ENCODE data around the gene CALML3. TPM values are rescaled to one million over a fixed set of nuclear protein-coding genes. Genes with fewer than 3 reads are reported as not detected.

CALML3 gene
- polyA plus RNA-seq, 1 donor from 2014 or later: not detected

GRCh38 chr10:5566614-5567013, 41.9 kb downstream of the CALML3 start:
- Histone ChIP-seq H3K9me2 (ENCODE audit: insufficient read depth, low read length) (no peaks in the 10 kb centered on the region), H3K36me3 (ENCODE audit: insufficient read depth, low read length) (no peaks in the 10 kb centered on the region), H3F3A (ENCODE audit: insufficient read depth, low read length, poor library complexity, severe bottlenecking) (no peaks in the 10 kb centered on the region), H4K20me1 (ENCODE audit: insufficient read depth) (no peaks in the 10 kb centered on the region), H3K27me3 (ENCODE audit: insufficient read depth, low read depth, low read length) (no peaks in the 10 kb centered on the region), H3K9me3 (ENCODE audit: low read length) (no peaks in the 10 kb centered on the region), H3K4me3 (ENCODE audit: low read length) (no peak overlapping the region), H3K9ac (ENCODE audit: low read length) (no peak overlapping the region), H3K27ac (ENCODE audit: low read length) (no peak overlapping the region), H2AFZ (ENCODE audit: low read depth, low read length) (no peak overlapping the region), H3K4me2 (ENCODE audit: low read length) (no peak overlapping the region), H3K79me2 (replicated peaks; ENCODE audit: insufficient read depth, low read length) (no peaks in the 10 kb centered on the region)
- TF ChIP-seq EP300 (conservative IDR thresholded peaks at IDR 0.05; ENCODE audit: poor library complexity, severe bottlenecking) (no peak), MXI1 (conservative IDR thresholded peaks at IDR 0.05; ENCODE audit: poor library complexity, severe bottlenecking) (no peak), REST (IDR thresholded peaks at IDR 0.05; ENCODE audit: borderline replicate concordance) (no peak), CTCF (IDR thresholded peaks at IDR 0.05; ENCODE audit: poor library complexity, severe bottlenecking) (no peak), POLR2AphosphoS5 (IDR thresholded peaks at IDR 0.05) (no peak), SMC3 (conservative IDR thresholded peaks at IDR 0.05; ENCODE audit: poor library complexity) (no peak), TAF1 (IDR thresholded peaks at IDR 0.05; ENCODE audit: low read depth) (no peak), RAD21 (conservative IDR thresholded peaks at IDR 0.05) (no peak), EZH2 (IDR thresholded peaks at IDR 0.05; ENCODE audit: borderline replicate concordance, insufficient read depth, low read length, poor library complexity, severe bottlenecking) (no peak)

- H4K20me1 ChIP-seq (ENCODE audit: insufficient read depth): no peaks in the 10 kb centered on the region
- no peaks in the 10 kb centered on the region for H3K79me2 ChIP-seq (replicated peaks; ENCODE audit: insufficient read depth, low read length)
- no peak overlapping the region for H2AFZ ChIP-seq (ENCODE audit: low read depth, low read length)
- H3K36me3 ChIP-seq (ENCODE audit: insufficient read depth, low read length): no peaks in the 10 kb centered on the region
- TF ChIP-seq EP300 (conservative IDR thresholded peaks at IDR 0.05; ENCODE audit: poor library complexity, severe bottlenecking) (no peak), MXI1 (conservative IDR thresholded peaks at IDR 0.05; ENCODE audit: poor library complexity, severe bottlenecking) (no peak), REST (IDR thresholded peaks at IDR 0.05; ENCODE audit: borderline replicate concordance) (no peak), SMC3 (conservative IDR thresholded peaks at IDR 0.05; ENCODE audit: poor library complexity) (no peak), EZH2 (IDR thresholded peaks at IDR 0.05; ENCODE audit: borderline replicate concordance, insufficient read depth, low read length, poor library complexity, severe bottlenecking) (no peak), TAF1 (IDR thresholded peaks at IDR 0.05; ENCODE audit: low read depth) (no peak)
- no peak overlapping the region for H3K27ac ChIP-seq (ENCODE audit: low read length)
- H3K9me3 ChIP-seq (ENCODE audit: low read length): no peaks in the 10 kb centered on the region
- H3K9ac ChIP-seq (ENCODE audit: low read length): no peak overlapping the region
- no peak overlapping the region for H3K4me2 ChIP-seq (ENCODE audit: low read length)
- no peaks in the 10 kb centered on the region for H3K9me2 ChIP-seq (ENCODE audit: insufficient read depth, low read length)
- H3F3A ChIP-seq (ENCODE audit: insufficient read depth, low read length, poor library complexity, severe bottlenecking): no peaks in the 10 kb centered on the region
- no peak overlapping the region for H3K4me3 ChIP-seq (ENCODE audit: low read length)
- H3K27me3 ChIP-seq (ENCODE audit: insufficient read depth, low read depth, low read length): no peaks in the 10 kb centered on the region
Measured at GRCh38 chr10:5567477-5567876, 42.7 kb downstream of the CALML3 start.

Data from neural cell (in vitro differentiated cells).